ENCODE results near the gene TOMM40L.
"Not testable (repeated sequence)": the region's sequence is repeated elsewhere in the genome, so short reads cannot be mapped to it uniquely, and the experiment has no call there.

TOMM40L gene

GRCh38 chr1:161238039-161238473, 12.2 kb downstream of the TOMM40L start, which contains the start of gene NR1I3:
Gene NR1I3, minus strand, starts transcription at chr1:161238203. Its CDS starts 1,638 bp downstream, at chr1:161236565.
- Mint-ChIP-seq H3K27ac (no peak within 1 kb of the TSS), H3K36me3 (no peaks in the 10 kb centered on the region), H3K27me3 (peaks cover 25 to 34% of the 10 kb centered on the region in 2 donors), H3K4me1 (peaks cover 5 to 6% of the 10 kb centered on the region in 2 donors), H3K4me3 (no peak within 1 kb of the TSS), H3K9me3 (no peaks in the 10 kb centered on the region)
- no peak for ATAC-seq (replicated peaks)
- no peak for DNase-seq

DNA sequence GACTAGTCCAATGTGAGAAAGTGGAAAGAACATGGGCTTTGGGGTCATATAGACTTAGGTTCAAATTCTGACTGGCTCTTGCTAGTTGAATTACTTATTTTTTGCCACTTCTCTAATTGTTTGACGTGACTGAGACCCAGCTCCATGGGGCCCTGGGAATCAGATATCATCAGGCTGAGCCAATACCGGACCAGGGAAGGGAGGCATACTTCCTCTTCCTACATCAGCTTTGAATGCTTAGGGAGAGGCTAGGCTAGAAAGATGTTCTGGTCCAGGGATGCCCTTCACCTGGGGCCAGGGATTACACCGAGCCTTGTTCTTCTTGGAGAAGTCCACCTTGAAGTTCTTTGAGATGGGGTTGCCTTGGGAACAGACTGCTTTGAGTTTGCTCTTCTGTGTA, 15.8 kb downstream of the TOMM40L start:
- Mint-ChIP-seq H3K9me3 (no peaks in the 10 kb centered on the region), H3K36me3 (no peaks in the 10 kb centered on the region), H3K27me3 (peaks cover 17 to 30% of the 10 kb centered on the region in 2 donors), H3K27ac (no peak overlapping the region), H3K4me3 (no peak overlapping the region), H3K4me1 (peaks cover 5 to 6% of the 10 kb centered on the region in 2 donors)
- DNase-seq = no peak
- ATAC-seq (replicated peaks) = no peak

- DNase-seq = no peak
- peak in 1 of 2 donors; percentile 42 for ATAC-seq (replicated peaks)
- H3K27ac Mint-ChIP-seq = no peak overlapping the region
- peaks cover 15 to 33% of the 10 kb centered on the region in 2 donors for H3K27me3 Mint-ChIP-seq
- no peak overlapping the region for H3K4me3 Mint-ChIP-seq
- no peaks in the 10 kb centered on the region for H3K36me3 Mint-ChIP-seq
- no peaks in the 10 kb centered on the region for H3K9me3 Mint-ChIP-seq
- peaks cover 5 to 6% of the 10 kb centered on the region in 2 donors for H3K4me1 Mint-ChIP-seq
These were observed 16.5 kb downstream of the TOMM40L start for GRCh38 chr1:161242313-161242712.

DNA sequence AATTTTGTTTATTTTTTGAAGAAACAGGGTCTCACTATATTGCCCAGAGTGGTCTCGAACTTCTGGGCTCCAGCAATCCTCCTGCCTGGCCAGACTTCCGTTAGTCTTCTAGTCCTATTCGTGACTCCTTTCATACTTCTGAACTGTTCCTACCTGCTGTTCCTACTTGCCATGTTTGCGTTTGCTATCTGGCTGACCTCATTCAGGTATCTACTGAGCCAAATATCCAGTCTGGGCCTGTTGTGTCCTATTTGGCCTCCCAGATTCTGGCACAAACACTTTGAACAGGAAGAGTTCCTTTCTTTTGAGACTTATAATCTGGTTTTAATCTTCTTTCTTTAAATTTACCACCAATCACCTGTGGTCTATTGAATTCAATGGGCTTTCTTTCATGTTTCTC, 19.0 kb downstream of the TOMM40L start:
- Mint-ChIP-seq H3K4me3 (no peak overlapping the region), H3K9me3 (peaks cover 0 to 1% of the 10 kb centered on the region in 2 donors), H3K27me3 (peaks cover 16 to 18% of the 10 kb centered on the region in 2 donors), H3K36me3 (peaks cover 0 to 2% of the 10 kb centered on the region in 2 donors), H3K27ac (no peak overlapping the region), H3K4me1 (peaks cover 5 to 6% of the 10 kb centered on the region in 2 donors)
- ATAC-seq (replicated peaks) (no peak), DNase-seq (no peak)

DNA sequence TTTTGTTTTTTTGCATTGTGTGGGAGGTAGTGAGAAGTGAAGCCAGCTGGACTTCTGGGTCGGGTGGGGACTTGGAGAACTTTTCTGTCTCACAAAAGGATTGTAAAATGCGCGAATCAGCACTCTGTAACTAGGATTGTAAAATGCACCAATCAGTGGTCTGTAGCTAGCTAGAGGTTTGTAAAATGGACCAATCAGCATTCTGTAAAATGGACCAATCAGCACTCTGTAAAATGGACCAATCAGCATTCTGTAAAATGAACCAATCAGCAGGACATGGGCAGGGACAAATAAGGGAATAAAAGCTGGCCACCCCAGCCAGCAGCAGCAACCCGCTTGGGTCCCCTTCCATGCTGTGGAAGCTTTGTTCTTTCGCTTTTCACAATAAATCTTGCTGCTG, 24.2 kb downstream of the TOMM40L start:
- not testable (repeated sequence) for ATAC-seq (replicated peaks)

GRCh38 chr1:161250829-161251228, 25.0 kb downstream of the TOMM40L start:
- Mint-ChIP-seq H3K9me3 (peaks cover 4 to 7% of the 10 kb centered on the region in 2 donors), H3K4me1 (no peaks in the 10 kb centered on the region), H3K27me3 (peaks cover 24 to 28% of the 10 kb centered on the region in 2 donors), H3K4me3 (no peak overlapping the region), H3K27ac (no peak overlapping the region), H3K36me3 (peaks cover 4 to 5% of the 10 kb centered on the region in 2 donors)
- ATAC-seq (replicated peaks) = no peak
- no peak for DNase-seq

More for the DNA sequence above, 24.2 kb downstream of the TOMM40L start:
- H3K36me3 Mint-ChIP-seq, H3K4me1 Mint-ChIP-seq, H3K9me3 Mint-ChIP-seq, H3K4me3 Mint-ChIP-seq, DNase-seq, H3K27ac Mint-ChIP-seq: not testable (repeated sequence)
- H3K27me3 Mint-ChIP-seq = peaks cover 18 to 22% of the 10 kb centered on the region in 2 donors

DNA sequence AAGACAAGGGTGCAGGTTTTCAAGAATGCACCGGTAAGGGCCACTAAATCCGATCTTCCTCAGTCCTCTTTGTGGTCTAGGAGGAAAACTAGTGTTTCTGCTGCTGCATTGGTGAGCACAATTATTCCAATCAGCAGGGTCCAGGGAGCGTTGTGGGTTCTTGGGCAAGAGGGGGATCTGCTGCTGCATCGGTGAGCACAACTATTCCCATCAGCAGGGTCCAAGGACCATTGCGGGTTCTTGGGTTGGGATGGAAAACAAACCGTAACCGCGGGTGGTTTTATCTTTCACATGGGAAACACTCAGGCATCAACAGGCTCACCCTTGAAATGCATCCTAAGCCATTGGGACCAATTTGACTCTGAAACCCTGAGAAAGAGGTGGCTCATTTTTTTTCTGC, 25.7 kb downstream of the TOMM40L start:
- H3K4me3 Mint-ChIP-seq = no peak overlapping the region

GRCh38 chr1:161255302-161255701, 29.4 kb downstream of the TOMM40L start:
- Mint-ChIP-seq H3K36me3 (peaks cover 17 to 22% of the 10 kb centered on the region in 2 donors), H3K9me3 (peaks cover 20 to 28% of the 10 kb centered on the region in 2 donors), H3K27me3 (peaks cover 53 to 59% of the 10 kb centered on the region in 2 donors), H3K4me1 (peaks cover 9 to 19% of the 10 kb centered on the region in 2 donors)
- not testable (repeated sequence) for H3K4me3 Mint-ChIP-seq; ATAC-seq (replicated peaks); H3K27ac Mint-ChIP-seq; DNase-seq

More for the DNA sequence above, 25.7 kb downstream of the TOMM40L start:
- DNase-seq = no peak
- no peak for ATAC-seq (replicated peaks)
- Mint-ChIP-seq H3K27ac (no peak overlapping the region), H3K9me3 (peaks cover 8 to 9% of the 10 kb centered on the region in 2 donors), H3K4me1 (no peaks in the 10 kb centered on the region), H3K36me3 (peaks cover 5% of the 10 kb centered on the region in 2 donors), H3K27me3 (peaks cover 26 to 30% of the 10 kb centered on the region in 2 donors)

DNA sequence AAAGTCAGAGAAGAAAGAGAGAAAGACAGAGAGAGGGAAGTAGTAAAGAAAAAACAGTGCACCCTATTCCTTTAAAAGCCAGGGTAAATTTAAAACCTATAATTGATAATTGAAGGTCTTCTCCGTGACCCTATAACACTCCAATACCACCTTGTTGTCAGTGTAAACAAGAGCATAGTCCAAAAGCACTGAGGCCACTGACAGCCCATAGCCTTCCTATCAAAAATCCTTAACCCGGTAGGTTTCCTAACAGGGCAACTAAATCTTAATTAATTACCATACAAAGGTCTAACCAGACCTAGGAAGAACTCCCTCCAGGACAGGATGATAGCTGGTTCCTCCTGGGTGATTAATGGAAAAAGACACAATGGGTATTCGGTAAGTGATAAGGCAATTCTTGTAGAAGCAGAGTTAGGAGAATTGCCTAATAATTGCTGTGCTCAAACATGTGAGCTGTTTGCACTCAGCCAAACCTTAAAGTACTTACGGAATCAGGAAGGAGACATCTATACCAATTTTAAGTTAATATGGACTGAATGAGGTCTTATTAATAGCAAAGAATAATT, 30.2 kb downstream of the TOMM40L start:
- peaks cover 15 to 22% of the 10 kb centered on the region in 2 donors for H3K36me3 Mint-ChIP-seq
- ATAC-seq (replicated peaks); H3K27ac Mint-ChIP-seq; DNase-seq; H3K4me3 Mint-ChIP-seq: not testable (repeated sequence)
- H3K27me3 Mint-ChIP-seq = peaks cover 54 to 62% of the 10 kb centered on the region in 2 donors
- peaks cover 20 to 28% of the 10 kb centered on the region in 2 donors for H3K9me3 Mint-ChIP-seq
- peaks cover 14 to 25% of the 10 kb centered on the region in 2 donors for H3K4me1 Mint-ChIP-seq

- not testable (repeated sequence) for ATAC-seq (replicated peaks); H3K4me3 Mint-ChIP-seq; H3K27ac Mint-ChIP-seq; DNase-seq
- H3K27me3 Mint-ChIP-seq = peaks cover 57 to 65% of the 10 kb centered on the region in 2 donors
- H3K9me3 Mint-ChIP-seq = peaks cover 20 to 28% of the 10 kb centered on the region in 2 donors
- H3K36me3 Mint-ChIP-seq = peaks cover 15 to 22% of the 10 kb centered on the region in 2 donors
- peaks cover 22 to 35% of the 10 kb centered on the region in 2 donors for H3K4me1 Mint-ChIP-seq
These were observed 31.2 kb downstream of the TOMM40L start for GRCh38 chr1:161257109-161257508.

DNA sequence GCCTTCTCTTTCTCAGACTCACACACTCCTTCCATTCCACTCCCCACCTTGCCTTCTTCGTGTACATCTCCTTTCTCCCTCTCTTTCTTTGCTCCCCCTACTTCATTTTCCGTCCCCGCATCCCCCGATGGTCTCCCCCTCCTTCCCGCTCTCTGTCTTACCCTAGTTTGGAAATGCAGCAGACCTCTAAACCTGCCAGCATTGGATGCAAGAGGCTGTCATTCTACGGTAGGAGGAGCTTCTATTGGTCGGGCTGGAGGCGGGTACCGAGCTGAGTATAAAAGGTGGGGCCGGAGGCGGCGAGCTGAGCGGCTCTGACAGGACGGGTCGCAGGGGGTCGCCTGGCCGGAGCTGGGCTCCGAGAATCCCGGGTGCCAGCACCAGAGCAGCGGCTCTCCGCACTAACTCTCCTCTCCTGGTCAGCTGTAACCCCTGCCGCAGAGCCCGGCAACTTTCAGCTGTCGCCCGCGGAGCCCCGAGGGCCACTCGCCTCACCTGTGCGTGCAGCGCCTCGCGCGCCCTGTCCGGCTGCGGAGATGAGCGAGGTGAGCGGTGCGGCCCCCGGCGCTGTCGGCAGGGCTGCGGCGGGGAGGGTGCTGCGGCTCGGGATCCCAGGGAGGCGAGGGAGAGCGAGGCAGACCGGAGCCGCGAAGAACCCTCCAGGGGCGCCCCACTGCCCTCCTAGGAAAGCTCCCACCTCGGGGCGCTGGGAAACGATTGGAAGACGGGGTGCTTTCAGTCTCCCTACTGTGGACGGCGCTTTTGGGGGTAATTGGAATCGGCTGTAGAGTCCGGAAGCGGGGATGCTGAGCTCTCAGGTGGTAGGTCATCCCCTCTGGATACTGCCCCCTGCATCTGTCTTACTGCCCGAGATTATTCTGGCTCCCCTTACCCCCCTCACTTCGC, 32.8 kb downstream of the TOMM40L start, which contains the start of gene PCP4L1:
Gene PCP4L1 (plus strand): TSS at position 307 of the 906 bp plus-strand sequence. CDS start 230 bp downstream, at position 537.
- peaks cover 15 to 22% of the 10 kb centered on the region in 2 donors for H3K36me3 Mint-ChIP-seq
- no peak within 1 kb of the TSS for H3K27ac Mint-ChIP-seq
- H3K27me3 Mint-ChIP-seq = peaks cover 59 to 70% of the 10 kb centered on the region in 2 donors
- ATAC-seq (replicated peaks) = peak; percentile 85 to 89
- H3K4me3 Mint-ChIP-seq = peak within 1 kb of the TSS; percentile 65 to 79
- H3K9me3 Mint-ChIP-seq = peaks cover 20 to 28% of the 10 kb centered on the region in 2 donors
- H3K4me1 Mint-ChIP-seq = peaks cover 22 to 35% of the 10 kb centered on the region in 2 donors
- peak; percentile 10 for DNase-seq

DNA sequence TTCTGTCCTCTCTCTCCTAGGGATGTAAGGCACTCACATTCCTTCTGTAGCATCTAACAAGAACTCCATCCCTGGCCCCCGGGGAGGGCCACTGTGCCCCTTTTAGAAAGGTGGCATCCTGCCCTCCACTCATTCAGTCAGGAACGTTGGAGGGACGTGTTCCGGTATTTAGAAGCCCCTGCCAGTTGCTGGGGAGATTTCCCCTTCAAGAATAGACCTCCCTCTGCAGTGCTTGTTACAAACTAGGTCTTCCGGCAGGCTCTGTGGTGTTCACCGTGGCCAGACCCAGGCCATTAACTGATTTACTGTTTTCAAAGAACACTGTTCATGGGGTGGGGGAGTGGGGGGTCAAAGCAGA, 33.5 kb downstream of the TOMM40L start:
- H3K4me1 Mint-ChIP-seq = peaks cover 22 to 35% of the 10 kb centered on the region in 2 donors
- H3K36me3 Mint-ChIP-seq = peaks cover 15 to 22% of the 10 kb centered on the region in 2 donors
- H3K4me3 Mint-ChIP-seq = peak overlapping the region; percentile 65 to 79
- H3K27ac Mint-ChIP-seq = no peak overlapping the region
- ATAC-seq (replicated peaks) (no peak), DNase-seq (no peak)
- peaks cover 59 to 72% of the 10 kb centered on the region in 2 donors for H3K27me3 Mint-ChIP-seq
- peaks cover 20 to 28% of the 10 kb centered on the region in 2 donors for H3K9me3 Mint-ChIP-seq

GRCh38 chr1:161259765-161260164, 33.9 kb downstream of the TOMM40L start:
- peaks cover 22 to 35% of the 10 kb centered on the region in 2 donors for H3K4me1 Mint-ChIP-seq
- DNase-seq (no peak), ATAC-seq (replicated peaks) (no peak)
- peaks cover 63 to 77% of the 10 kb centered on the region in 2 donors for H3K27me3 Mint-ChIP-seq
- peaks cover 15 to 22% of the 10 kb centered on the region in 2 donors for H3K36me3 Mint-ChIP-seq
- peaks cover 20 to 28% of the 10 kb centered on the region in 2 donors for H3K9me3 Mint-ChIP-seq
- peak overlapping the region in 1 of 2 donors; percentile 65 for H3K4me3 Mint-ChIP-seq
- H3K27ac Mint-ChIP-seq = no peak overlapping the region
